ENCODE results near the gene SLC44A3. TPM values are rescaled to one million over a fixed set of nuclear protein-coding genes. Genes with fewer than 3 reads are reported as not detected.

The SLC44A3 gene
- total and polyA plus RNA-seq, 8 donors: 13.0 to 52.5 (median 23.2) TPM

GRCh38 chr1:94854458-94855306 is 34.5 kb downstream of the SLC44A3 start:
- DNase-seq (peak; percentile 79 to 91 (median 85)), ATAC-seq (peak; percentile 95 to 99 (median 98)), FAIRE-seq (peak; percentile 78)
- Histone ChIP-seq H3K4me3 (peak overlapping the region in 2 of 4 donors; percentile 26 to 27), H3K27ac (peak overlapping the region in 2 of 4 donors; percentile 67 to 69), H3K36me3 (peaks cover 0 to 10% (median 0%) of the 10 kb centered on the region in 3 donors), H3K4me1 (peaks cover 0 to 14% (median 0%) of the 10 kb centered on the region in 3 donors), H3K9me3 (no peaks in the 10 kb centered on the region), H3K27me3 (no peaks in the 10 kb centered on the region)
- TF ChIP-seq CTCF (IDR thresholded peaks at IDR 0.05): peak; percentile 77 to 80 (median 78)
- intact Hi-C loops (cut with DNase I): loop anchor here in 2 of 3 donors (5.0 to 10.0 kb wide), 2 partner anchors 60 to 188 kb away; no protein-coding TSS in a partner anchor
- WGBS, 2 donors: 17 to 18% methylated on average over 21 of the region's 21 CpGs

- ATAC-seq: peak in 3 of 4 donors; percentile 11 to 30 (median 16)
Observed at GRCh38 chr1:94855307-94855700, 35.1 kb downstream of the SLC44A3 start.

GRCh38 chr1:94856004-94856403 is 35.8 kb downstream of the SLC44A3 start:
- DNase-seq (no peak), FAIRE-seq (no peak), ATAC-seq (no peak)
- peaks cover 0 to 10% (median 0%) of the 10 kb centered on the region in 3 donors for H3K36me3 ChIP-seq
- no peak for TF ChIP-seq CTCF (IDR thresholded peaks at IDR 0.05)
- H3K4me1 ChIP-seq: peaks cover 0 to 14% (median 0%) of the 10 kb centered on the region in 3 donors
- no peaks in the 10 kb centered on the region for H3K9me3 ChIP-seq
- peak overlapping the region in 1 of 4 donors; percentile 69 for H3K27ac ChIP-seq
- H3K27me3 ChIP-seq: no peaks in the 10 kb centered on the region
- intact Hi-C loops (cut with DNase I): loop anchor here in 2 of 3 donors (5.0 to 10.0 kb wide), 2 partner anchors 59 to 186 kb away; no protein-coding TSS in a partner anchor
- WGBS, 2 donors: 50 to 57% methylated on average over 5 of the region's 5 CpGs
- H3K4me3 ChIP-seq: no peak overlapping the region

More at GRCh38 chr1:94855307-94855700, 35.1 kb downstream of the SLC44A3 start:
- H3K27ac ChIP-seq: peak overlapping the region in 2 of 4 donors; percentile 67 to 69
- FAIRE-seq (no peak), DNase-seq (no peak)
- H3K4me3 ChIP-seq: no peak overlapping the region
- intact Hi-C loops (cut with DNase I): loop anchor here in 2 of 3 donors (5.0 to 10.0 kb wide), 2 partner anchors 59 to 187 kb away; no protein-coding TSS in a partner anchor
- H3K27me3 ChIP-seq: no peaks in the 10 kb centered on the region
- H3K4me1 ChIP-seq: peaks cover 0 to 14% (median 0%) of the 10 kb centered on the region in 3 donors
- TF ChIP-seq CTCF (IDR thresholded peaks at IDR 0.05): no peak
- peaks cover 0 to 10% (median 0%) of the 10 kb centered on the region in 3 donors for H3K36me3 ChIP-seq
- no peaks in the 10 kb centered on the region for H3K9me3 ChIP-seq
- 75 to 83% methylated on average over 2 of the region's 2 CpGs for WGBS, 2 donors

GRCh38 chr1:94856868-94857267 is 36.7 kb downstream of the SLC44A3 start:
- no peak overlapping the region for H3K27ac ChIP-seq
- 87 to 93% methylated on average over 3 of the region's 3 CpGs for WGBS, 2 donors
- FAIRE-seq: no peak

More at GRCh38 chr1:94856868-94857267, 36.7 kb downstream of the SLC44A3 start:
- Histone ChIP-seq H3K4me1 (peaks cover 0 to 14% (median 0%) of the 10 kb centered on the region in 3 donors), H3K36me3 (peaks cover 0 to 2% (median 0%) of the 10 kb centered on the region in 3 donors), H3K4me3 (no peak overlapping the region), H3K9me3 (no peaks in the 10 kb centered on the region), H3K27me3 (no peaks in the 10 kb centered on the region)
- no peak for ATAC-seq
- no peak for DNase-seq
- intact Hi-C loops (cut with DNase I): loop anchor here in 2 of 3 donors (5.0 to 10.0 kb wide), 2 partner anchors 58 to 185 kb away; no protein-coding TSS in a partner anchor
- no peak for TF ChIP-seq CTCF (IDR thresholded peaks at IDR 0.05)

Measured in pancreas (tissue), 10 donors.